ENCODE results near the gene NOL6.
"Not testable (repeated sequence)": the region's sequence is repeated elsewhere in the genome, so short reads cannot be mapped to it uniquely, and the experiment has no call there.

DNA sequence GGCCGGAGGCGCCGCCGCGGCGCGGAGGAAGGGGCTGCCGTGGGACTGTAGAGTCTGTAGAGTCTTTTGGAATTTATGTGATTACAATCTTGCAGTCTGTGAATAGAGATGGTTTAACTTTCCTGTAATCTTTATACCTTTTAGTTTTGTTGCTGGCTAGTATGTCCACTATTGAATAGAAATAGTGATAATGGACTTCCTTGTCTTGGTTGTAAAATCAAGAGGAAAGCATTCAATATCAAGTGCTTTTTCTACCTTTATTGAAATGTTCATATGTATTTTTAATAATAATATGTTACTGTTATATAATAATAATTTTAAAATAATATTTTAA, 37.4 kb upstream of the NOL6 start:
- TF ChIP-seq, protein P1, sequence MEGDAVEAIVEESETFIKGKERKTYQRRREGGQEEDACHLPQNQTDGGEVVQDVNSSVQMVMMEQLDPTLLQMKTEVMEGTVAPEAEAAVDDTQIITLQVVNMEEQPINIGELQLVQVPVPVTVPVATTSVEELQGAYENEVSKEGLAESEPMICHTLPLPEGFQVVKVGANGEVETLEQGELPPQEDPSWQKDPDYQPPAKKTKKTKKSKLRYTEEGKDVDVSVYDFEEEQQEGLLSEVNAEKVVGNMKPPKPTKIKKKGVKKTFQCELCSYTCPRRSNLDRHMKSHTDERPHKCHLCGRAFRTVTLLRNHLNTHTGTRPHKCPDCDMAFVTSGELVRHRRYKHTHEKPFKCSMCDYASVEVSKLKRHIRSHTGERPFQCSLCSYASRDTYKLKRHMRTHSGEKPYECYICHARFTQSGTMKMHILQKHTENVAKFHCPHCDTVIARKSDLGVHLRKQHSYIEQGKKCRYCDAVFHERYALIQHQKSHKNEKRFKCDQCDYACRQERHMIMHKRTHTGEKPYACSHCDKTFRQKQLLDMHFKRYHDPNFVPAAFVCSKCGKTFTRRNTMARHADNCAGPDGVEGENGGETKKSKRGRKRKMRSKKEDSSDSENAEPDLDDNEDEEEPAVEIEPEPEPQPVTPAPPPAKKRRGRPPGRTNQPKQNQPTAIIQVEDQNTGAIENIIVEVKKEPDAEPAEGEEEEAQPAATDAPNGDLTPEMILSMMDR (IDR thresholded peaks at IDR 0.05; ENCODE audit: insufficient read depth, low read length, poor library complexity, severe bottlenecking), result not testable (repeated sequence)
- not testable (repeated sequence) for TF ChIP-seq EZH2phosphoT487 (conservative IDR thresholded peaks at IDR 0.05; ENCODE audit: low read length)

All from SU-DHL-6 (cell line).